AML-193 (cell line): ENCODE results near the gene PAGE1.
"Not testable (repeated sequence)": the region's sequence is repeated elsewhere in the genome, so short reads cannot be mapped to it uniquely, and the experiment has no call there.

Experiments used
- DNase-seq, 2 experiments: peaks; one replicate each; lab custom pipeline; 2025; lab: John Stamatoyannopoulos, UW

PAGE1 gene, protein sequence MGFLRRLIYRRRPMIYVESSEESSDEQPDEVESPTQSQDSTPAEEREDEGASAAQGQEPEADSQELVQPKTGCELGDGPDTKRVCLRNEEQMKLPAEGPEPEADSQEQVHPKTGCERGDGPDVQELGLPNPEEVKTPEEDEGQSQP

DNA sequence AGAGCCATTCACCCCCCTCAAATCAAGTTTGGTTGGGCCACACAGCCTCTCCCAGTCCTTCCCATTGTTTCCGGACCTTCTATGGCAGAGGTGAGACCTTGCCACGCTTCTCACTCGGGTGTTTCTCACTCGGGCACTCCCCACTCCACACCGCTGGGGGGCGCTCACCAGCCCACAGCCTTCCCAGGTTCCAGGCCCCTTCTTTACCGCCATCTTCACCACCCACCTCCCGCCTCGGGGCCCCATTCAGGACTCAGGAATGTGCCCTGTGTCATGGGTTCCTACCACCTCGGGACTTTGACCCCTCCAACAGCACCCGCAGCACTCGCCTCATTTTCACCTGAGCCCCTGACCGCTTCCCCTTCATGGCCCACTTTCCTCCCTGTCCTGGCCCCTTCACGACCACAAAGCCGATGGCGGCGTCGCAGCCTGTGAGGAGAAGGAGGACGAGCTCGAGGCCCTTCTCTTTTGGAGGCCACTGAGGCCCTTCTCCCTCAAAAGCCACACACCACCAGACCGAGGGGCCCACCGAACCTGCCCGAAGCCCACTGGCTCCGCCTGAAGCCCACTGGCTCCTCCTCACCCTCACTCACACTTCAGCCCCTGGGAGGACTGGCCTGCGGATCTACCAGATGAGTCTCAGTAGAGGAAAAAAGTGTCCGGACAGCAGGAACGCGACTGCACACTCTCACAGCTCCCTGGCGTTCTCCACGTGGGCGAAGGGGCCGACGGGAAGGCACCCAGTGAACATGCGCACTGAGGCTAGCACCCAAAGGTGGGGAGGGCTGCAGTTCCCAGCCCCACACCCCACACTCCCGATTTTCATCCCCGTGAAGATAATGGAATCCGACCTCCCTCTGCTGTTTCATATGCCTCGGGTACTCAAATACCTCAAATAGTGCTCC is at the start of gene PAGE1:
PAGE1 (minus strand) TSS at position 709 of the 905 bp plus-strand sequence. CDS start 1,214 bp downstream, outside the sequence.
- no peak for DNase-seq

DNA sequence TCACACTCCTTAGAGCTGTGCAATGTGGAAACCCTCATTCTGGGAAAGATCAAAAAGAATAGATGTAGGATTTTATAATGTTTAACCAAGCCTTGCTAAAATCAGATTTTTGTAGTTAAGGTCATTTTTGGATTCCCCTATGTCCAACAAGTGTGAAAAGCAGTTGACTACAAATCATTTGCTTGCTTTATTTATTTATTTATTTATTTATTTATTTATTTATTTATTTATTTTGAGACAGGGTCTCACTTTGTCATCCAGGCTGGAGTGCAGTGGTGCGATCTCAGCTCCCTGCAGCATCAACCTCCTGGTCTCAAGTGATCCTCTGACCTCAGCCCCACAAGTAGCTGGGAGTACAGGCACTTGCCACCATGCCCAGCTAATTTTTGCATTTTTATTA is 45.7 kb upstream of the PAGE1 start:
- not testable (repeated sequence) for DNase-seq

DNA sequence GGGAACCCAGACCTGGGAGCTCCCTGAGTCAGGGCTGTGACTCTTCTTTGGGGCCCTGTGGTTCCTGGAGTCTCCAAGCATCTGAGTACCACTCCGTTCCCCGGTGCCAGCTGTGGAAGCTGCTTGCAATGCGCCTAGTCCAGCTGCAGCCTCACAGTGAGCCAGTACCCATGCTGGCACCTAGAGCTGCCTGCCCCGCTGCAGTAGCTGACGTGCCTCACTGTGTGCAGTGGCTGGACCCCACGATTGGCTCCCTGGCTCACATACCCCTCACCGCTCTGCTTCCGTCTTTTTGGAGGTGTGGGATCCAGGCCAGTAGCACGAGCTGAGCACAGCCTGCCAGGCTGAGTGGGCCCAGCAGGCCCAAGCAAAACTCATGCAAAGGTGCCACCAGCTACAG is 32.1 kb upstream of the PAGE1 start:
- no peak for DNase-seq

DNA sequence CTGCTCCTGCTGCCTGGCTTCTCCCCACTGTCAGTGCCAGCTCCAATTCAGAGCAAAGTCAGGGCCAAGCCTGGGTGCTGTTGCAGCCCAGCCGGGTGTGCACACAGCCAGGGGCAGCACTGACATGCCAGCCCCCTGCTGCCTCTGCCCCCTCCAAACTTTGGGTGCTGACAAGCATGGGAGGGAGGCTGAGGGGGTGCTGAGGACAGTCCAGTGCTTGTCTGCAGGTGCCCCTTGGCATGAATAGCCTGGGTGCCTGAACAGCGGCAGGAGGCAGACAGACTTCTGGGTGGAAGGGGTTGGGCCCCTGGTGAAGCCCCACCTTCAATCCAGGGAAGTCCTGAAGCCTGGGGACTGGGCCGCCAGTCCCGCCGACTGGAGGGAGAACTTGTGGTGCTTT is 31.2 kb upstream of the PAGE1 start:
- DNase-seq, result no peak

DNA sequence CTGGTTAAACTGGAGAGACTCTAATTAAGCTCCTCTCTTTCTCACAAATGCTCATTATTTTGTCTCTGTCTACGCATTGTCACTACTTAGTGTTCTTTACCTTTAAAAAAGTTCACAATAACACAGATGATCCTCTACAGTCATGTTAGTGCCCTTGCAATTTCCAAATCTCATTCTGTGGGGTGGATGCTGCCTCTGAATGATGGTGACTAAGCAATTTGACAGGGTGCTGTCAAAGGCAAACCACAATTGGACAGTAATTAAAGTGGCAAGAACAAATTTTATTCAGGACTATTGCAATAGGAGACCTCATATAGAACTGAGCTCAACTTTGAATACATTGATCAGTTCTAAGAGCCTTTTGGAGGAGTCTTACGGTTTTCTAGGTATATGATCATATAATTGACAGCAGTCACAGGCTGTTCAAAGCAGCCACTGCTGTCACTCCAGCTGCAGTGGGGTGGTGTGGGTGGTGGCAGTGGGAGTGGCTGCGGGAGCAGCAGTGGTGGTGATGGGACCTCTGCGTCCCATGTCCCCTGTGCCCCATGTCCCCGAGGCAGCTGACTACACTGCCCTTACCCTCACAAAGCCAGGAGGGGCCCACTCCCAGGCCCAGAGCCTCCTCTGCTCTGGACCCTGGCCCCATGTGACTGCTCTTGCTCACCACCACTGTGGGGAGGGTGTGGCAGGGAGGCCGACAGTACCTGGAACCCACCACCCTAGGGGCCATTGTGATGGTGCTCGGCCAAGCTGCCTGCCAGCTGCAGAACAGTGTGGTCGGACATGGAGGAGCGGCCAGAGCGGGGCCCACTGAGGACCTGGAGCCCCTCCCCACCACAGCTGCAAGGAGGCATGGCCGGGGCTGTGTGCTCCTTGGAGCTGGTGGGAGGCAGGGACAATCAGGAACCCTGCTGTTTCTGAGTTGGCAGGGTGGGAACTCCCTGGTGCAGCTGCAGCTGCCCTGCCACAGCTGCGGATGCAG is 30.4 kb upstream of the PAGE1 start:
- DNase-seq, result no peak

DNA sequence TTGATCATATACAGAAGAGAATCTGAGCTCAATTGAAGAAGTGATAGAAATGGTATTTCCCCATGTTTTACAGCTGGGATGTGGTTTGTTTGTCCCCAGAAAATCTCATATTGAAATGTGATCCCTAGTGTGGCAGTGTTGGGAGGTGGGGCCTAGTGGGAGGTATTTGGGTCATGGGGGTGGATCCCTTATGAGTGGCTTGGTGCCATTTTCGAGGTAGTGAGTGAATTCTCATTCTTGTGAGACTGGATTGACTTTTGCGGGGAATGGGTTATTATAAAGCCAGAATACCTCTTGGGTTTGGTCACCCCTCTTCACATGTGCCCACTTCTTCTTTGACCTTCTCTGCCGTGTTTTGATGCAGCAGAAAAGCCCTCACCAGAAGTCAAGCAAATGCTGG is 29.6 kb upstream of the PAGE1 start:
- DNase-seq, result no peak

DNA sequence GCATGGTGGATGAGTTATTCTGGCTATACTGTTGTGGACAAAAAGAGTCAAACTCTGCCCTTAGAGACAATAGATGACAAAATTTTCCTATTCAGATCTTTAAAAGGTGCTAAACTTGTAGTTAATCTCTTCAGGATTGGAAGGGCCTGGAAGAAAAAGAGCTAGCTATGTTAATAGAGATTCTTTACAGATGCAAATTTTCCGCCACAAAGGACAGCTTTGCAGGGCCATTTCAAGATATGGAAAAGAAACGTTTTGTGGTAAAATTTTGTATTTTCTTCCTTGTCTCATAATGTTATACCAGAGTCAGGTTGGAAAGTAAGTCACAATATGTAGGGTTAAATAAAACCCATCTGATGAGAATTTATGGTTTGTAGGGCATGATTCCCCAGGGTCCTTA is 24.3 kb upstream of the PAGE1 start:
- not testable (repeated sequence) for DNase-seq

DNA sequence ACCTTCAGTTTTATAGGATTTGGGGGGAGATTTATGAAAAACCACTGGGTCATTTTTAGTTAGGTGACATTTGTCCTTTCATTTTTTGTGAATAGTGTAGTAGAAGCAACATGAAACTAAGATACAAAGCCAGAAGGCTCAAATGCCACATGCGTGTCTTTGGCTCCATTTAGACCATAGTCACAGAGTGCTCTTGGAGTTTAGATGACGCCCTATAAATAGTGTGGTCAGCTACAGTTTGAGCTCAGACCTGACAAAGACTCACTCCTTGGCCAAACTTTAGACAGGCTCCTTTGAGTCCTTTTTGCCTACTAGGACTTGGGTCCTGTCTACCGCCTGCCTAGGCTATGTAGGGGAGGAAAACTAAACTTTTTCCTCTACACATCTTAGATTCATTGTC is 16.8 kb upstream of the PAGE1 start:
- DNase-seq, result no peak

DNA sequence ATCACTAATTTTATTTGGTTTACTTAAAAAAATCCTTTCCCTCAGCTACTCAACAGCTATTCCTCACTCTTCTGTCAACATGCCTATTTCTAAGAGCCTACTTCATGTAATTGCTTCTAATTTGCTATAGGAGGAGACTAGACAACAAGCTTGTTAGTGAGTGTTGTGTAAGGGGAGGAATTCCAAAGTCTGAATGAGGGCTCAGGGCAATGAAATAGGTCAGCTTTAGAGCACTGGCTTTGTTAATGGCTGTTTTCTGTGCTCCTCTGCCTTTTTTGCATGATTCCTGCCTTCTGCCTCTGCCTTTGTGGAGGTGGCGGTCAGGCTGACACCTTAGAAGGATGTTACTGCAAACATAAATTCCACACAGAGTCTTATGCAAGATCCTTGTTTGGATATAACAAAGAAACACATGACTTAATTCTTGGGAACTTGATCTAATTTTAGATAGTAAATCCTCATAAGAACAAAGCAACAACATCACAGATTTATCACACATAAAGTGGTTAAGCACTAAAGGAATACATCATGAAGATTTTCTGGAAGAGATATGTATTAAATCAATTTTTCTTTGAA is 15.0 kb upstream of the PAGE1 start:
- DNase-seq, result no peak

DNA sequence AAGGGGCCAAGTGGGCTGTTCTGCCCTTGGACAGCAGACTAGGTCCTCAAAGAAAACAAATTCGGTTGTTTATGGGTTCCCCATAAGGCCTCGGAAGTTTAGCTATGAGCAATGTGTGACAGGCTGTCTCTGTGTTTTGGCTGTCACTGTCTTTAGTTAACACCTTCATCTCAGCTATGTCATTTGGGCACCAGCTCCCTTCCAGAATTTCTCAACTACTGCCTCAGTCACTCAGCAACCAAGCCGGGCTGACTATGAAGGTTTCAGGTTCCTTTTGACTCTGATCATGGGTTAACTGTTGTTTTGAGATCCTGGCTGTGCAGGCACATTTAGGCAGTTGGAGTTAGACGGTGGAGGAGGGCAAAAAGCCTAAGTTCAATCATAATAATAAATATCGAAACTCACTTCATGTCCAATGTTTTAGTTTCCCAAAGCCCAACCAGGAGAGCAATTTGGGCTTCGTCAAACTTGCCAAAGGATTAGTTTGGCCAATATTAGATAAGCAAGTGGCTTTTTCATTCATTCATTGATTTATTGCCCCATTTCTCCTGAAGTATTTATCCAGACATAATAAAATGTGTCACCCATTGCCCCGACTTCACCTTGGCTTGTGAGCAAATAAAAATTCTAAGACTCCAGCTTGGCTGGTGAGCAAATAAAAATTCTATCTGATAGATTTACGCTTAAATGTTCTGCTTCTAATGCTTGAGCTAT is 9.1 kb upstream of the PAGE1 start:
- DNase-seq, result no peak

DNA sequence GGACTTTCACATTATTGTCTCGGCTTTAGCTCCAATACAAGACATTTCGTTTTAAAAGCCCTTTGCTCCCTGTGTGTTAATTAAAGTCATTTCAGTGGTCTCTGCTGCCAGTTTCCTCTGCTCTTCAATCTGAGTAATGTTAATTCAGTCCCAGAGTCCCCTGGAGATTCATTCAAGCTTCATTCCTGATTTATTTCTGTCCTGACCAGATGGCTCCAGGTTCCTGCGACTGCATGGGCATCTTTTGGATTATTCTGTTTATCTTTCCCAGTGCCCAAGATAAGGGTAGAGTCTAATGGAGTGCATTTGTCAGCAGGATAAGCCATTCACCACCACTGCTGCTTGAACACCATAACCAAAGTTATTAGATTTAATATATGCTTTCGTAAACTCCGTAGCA is 6.1 kb upstream of the PAGE1 start:
- no peak for DNase-seq

DNA sequence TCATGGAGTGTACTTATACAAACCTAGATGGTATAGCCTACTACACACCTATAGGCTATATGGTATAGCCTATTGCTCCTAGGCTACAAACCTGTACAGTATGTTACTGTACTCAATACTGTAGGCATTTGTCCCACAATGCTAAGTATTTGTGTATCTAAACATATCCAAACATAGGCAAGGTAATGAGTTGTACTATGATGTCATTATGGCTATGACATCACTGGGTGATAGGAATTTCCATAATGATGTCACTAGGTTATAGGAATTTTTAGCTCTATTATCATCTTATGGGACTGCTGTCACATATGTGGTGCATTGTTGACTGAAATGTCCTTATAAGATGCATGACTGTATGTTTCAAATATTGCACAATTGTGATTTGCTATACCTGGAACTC is 5.5 kb upstream of the PAGE1 start:
- no peak for DNase-seq

DNA sequence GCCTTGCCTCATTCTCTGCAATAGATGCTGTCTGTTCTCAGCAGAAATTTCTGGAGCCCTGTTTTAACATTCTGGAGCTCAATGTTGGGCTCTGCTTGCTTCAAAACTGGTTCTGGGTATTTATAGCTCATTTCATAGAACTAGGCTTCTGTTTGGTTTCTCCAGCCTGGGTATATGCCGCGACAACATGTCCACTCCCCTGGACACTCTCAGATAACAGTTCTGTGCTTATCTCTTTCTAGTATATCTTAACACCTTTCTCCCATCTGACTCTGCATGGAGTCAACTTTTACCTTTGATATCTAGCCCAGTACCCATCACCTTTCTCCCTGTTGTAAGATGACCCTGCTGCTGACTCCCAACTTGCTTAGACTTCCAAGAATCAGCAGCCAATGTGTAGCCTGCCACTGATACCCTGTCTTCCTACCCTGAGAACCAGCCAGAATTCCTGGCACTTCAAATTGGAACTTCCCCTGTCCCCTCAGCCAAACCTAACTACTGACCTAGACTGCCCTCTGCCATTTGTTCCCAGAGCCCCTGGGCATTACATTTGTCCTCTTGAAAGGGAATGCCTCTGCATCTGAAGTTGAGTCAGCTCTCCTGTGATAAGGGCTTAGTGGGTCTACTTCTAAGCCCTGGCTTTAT is 20.6 kb downstream of the PAGE1 start:
- DNase-seq, result no peak

DNA sequence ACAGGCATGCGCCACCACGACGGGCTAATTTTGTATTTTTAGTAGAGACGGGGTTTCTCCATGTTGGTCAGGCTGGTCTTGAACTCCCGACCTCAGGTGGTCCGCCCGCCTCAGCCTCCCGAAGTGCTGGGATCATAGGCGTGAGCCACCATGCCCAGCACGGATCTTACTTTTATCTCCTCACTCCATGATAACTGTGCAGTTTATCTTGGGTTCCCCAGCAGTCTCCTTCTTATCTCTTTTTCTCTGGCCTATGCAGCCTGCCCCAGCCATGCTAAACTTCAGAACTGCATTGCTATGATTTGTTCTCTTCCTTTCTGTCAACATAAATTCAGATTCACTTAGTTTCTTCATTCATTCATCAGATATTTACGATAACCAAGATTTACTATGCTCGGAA is 22.4 kb downstream of the PAGE1 start:
- no peak for DNase-seq

DNA sequence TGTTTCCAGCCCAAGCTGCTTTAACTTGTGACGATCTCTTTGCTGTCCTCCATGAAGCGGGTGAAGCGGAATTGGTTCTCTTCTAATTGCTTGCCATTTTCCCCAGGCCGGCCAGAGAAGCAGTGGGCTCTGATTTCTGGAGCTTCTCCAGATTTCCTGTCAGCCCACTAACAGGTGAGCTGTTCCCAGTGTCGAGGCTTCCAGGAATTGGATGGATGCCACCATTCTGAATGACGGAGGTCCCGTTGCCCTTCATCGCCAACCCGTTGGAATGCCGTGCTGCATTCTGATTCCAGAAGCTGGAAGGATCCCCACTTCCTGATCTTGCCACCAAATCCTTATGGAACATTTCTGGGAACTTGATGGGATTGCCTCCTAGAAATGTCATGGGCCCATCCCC is 31.0 kb downstream of the PAGE1 start:
- no peak for DNase-seq

DNA sequence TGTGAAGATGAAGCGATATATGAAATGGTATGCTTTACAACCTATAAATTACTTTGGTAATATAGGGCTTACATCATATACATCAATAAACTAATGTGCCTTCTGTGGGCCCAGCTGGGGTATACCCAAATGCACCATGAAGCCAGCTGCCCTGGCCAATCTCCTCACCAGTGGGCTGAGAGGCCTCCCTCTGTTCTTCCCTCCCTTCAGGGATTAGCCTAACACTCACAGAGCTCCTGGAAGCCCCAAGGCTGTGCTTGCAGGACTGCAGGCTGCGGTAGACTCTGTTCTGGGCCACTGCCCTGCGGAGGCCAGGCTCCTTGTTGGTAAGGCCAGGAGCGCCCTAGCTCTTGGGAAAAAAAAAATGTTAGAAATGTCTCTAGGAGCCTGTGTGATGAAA is 33.9 kb downstream of the PAGE1 start:
- no peak for DNase-seq

DNA sequence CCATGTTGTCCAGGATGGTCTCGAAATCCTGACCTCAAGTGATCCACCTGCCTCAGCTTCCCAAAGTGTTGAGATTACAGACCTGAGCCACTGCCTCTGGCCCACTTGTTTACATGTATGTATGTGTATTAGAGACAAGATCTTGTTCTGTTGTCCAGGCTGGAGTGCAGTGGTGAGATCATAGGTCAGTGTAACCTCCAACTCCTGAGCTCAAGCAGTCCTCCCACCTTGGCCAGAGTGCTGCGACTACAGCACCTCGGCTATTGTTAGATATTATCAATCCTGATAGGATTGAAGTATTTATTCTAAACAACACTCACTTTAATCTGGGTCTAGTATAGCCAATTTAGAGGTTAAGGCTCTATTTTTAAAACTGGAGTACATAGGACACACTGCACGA is 36.0 kb downstream of the PAGE1 start:
- no peak for DNase-seq

DNA sequence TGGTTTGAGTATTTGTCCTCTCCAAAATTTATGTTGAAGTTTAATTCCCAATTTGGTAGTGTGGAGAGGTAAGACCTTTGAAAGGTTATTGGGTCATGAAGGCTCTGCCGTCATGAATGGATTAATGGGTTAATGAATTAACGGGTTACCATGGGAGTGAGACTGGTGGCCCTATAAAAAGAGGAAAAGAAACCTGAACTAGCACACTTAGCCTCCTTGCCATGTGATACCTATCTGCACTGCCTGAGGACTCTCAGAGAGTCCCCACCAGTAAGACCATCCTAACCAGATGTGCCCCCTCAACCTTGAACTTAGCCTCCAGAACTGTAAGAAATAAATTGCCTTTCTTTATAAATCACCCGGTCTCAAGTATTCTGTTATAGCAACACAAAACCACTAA is 39.3 kb downstream of the PAGE1 start:
- no peak for DNase-seq

DNA sequence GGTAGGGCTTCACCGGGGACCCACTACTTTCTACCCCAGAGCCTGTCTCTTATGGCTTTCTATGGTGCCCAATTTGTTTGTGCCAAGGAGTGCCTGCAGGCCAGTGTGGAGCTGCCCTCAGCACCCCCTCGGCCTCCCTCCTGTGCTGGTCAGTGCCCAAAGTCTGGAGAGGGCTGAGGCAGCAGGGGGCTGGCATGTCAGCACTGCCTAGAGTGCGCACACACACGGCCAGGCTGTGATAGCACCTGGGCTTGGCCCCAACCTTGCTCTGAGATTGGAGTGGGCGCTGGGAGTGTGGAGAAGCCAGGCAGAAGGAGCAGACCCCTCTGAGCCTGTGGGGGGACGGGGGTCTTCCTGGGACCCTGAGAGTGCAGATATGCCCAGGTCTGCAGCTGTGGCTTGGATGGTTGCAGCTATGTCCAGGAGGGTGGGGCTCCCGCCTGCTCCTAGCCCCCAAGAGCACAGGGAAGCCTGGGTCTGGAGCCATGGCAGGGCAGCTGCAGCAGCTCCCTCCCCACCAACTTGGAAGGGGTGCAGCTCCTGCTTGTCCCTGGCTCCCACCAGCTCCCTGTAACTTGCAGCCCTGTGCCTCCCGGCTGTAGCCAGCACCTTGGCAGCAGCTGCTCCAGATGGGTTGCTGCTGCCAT is 50.7 kb downstream of the PAGE1 start:
- no peak for DNase-seq
